ENCODE data around the gene ZSWIM3.

DNA sequence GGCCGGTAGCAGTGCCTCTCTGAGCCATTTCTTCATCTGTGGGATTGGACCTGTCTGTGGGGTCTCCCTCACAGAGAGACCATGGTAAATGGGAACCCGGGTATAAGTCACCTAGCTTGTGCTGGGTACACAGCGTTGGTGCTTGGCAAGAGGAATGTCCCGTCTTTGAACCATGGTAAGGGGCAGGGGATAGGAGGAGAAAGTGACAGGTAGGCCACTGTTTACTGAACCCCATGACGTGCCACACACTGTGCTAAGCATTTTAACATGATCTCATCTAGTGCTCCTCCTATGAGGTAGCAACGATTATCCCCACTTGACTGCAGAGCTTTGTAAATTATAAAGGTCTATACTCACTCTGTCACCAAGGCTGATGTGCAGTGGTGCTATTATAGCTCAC lies 29.7 kb upstream of the ZSWIM3 start:
- TF ChIP-seq, protein P1, sequence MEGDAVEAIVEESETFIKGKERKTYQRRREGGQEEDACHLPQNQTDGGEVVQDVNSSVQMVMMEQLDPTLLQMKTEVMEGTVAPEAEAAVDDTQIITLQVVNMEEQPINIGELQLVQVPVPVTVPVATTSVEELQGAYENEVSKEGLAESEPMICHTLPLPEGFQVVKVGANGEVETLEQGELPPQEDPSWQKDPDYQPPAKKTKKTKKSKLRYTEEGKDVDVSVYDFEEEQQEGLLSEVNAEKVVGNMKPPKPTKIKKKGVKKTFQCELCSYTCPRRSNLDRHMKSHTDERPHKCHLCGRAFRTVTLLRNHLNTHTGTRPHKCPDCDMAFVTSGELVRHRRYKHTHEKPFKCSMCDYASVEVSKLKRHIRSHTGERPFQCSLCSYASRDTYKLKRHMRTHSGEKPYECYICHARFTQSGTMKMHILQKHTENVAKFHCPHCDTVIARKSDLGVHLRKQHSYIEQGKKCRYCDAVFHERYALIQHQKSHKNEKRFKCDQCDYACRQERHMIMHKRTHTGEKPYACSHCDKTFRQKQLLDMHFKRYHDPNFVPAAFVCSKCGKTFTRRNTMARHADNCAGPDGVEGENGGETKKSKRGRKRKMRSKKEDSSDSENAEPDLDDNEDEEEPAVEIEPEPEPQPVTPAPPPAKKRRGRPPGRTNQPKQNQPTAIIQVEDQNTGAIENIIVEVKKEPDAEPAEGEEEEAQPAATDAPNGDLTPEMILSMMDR (IDR thresholded peaks at IDR 0.05): no peak
- TF ChIP-seq POLR2A (IDR thresholded peaks at IDR 0.05): no peak

Measured in right lobe of liver (tissue), 4 donors.